Embryonic facial prominence (tissue), 1 donor: ENCODE results near the gene SLC44A4.
"Not testable (repeated sequence)": the region's sequence is repeated elsewhere in the genome, so short reads cannot be mapped to it uniquely, and the experiment has no call there.

Source experiments
- DNase-seq: peaks from one replicate; pipeline ENCODE4 v3.0.0-alpha.2; 2016; ENCODE audit errors: extremely low spot score

SLC44A4 gene

GRCh38 chr6:31859923-31860322, 18.9 kb downstream of the SLC44A4 start:
- no peak for DNase-seq

- DNase-seq = no peak
These were observed 20.1 kb downstream of the SLC44A4 start for GRCh38 chr6:31858707-31859106.

GRCh38 chr6:31857774-31858173, 21.0 kb downstream of the SLC44A4 start:
- DNase-seq = not testable (repeated sequence)

- not testable (repeated sequence) for DNase-seq
These were observed 26.6 kb downstream of the SLC44A4 start for GRCh38 chr6:31851980-31852718.

- no peak for DNase-seq
These were observed 27.3 kb downstream of the SLC44A4 start for GRCh38 chr6:31851485-31851832.

GRCh38 chr6:31850765-31851484, 27.9 kb downstream of the SLC44A4 start:
- DNase-seq = no peak

GRCh38 chr6:31847276-31847978, 31.4 kb downstream of the SLC44A4 start:
- no peak for DNase-seq

- no peak for DNase-seq
These were observed 34.3 kb downstream of the SLC44A4 start for GRCh38 chr6:31844507-31844906.

GRCh38 chr6:31842053-31842452, 36.7 kb downstream of the SLC44A4 start:
- DNase-seq = no peak

GRCh38 chr6:31839779-31840126, 39.0 kb downstream of the SLC44A4 start:
- not testable (repeated sequence) for DNase-seq

GRCh38 chr6:31838968-31839367, 39.8 kb downstream of the SLC44A4 start:
- DNase-seq = no peak

- not testable (repeated sequence) for DNase-seq
These were observed 40.7 kb downstream of the SLC44A4 start for GRCh38 chr6:31838114-31838553.

GRCh38 chr6:31837369-31838113, 41.3 kb downstream of the SLC44A4 start:
- no peak for DNase-seq

GRCh38 chr6:31836474-31837368, 42.1 kb downstream of the SLC44A4 start:
- DNase-seq = no peak

GRCh38 chr6:31836047-31836473, 42.7 kb downstream of the SLC44A4 start:
- no peak for DNase-seq

- DNase-seq = peak; percentile 68
These were observed 44.2 kb downstream of the SLC44A4 start for GRCh38 chr6:31834367-31835250.

GRCh38 chr6:31831350-31832215, 47.2 kb downstream of the SLC44A4 start:
- no peak for DNase-seq

- DNase-seq = no peak
These were observed 47.9 kb downstream of the SLC44A4 start for GRCh38 chr6:31830886-31831335.
